ENCODE results near the gene HAAO. TPM values are rescaled to one million over a fixed set of nuclear protein-coding genes. Genes with fewer than 3 reads are reported as not detected.
A peak's percentile ranks its signal among the peaks of the same experiment; 100 is the strongest.

Gene HAAO
- total RNA-seq, 4 donors from 2014 or later: 6.0 to 19.1 (median 9.8) TPM

DNA sequence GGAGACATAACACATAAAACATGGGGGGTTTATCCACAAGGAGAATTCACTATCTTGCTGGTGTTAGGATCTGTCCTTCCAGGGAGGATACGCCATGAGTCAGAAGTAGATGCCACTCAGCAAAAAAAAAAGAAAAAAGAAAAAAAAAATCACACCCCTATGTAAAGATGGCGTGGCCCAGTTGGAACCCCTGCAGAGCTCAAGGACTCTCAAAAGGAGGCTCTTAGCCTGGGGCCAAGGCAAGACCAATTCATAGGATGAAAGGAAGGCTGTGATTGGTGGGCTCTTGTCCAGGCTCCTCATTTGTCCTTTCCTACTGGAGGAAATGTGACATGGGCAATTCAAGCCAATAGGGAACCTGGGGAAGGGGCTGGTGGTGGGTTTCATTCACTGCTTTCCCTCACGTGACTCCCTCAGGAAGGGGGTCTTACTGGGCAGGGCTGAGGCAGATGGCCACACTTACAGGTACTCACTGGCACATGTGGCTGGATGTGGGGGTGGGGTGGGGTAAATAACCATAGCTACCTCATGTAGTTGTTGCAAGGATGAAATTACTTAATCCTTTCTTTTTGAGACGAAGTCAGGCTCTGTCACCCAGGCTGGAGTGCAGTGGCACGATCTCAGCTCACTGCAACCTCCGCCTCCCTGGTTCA lies 38.7 kb upstream of the HAAO start:
- 71 to 96% methylated on average over 1 to 5 of the region's 6 CpGs for WGBS, 2 donors (ENCODE audit: low coverage in 1 of 2)
- H3K27me3 ChIP-seq: no peaks in the 10 kb centered on the region

DNA sequence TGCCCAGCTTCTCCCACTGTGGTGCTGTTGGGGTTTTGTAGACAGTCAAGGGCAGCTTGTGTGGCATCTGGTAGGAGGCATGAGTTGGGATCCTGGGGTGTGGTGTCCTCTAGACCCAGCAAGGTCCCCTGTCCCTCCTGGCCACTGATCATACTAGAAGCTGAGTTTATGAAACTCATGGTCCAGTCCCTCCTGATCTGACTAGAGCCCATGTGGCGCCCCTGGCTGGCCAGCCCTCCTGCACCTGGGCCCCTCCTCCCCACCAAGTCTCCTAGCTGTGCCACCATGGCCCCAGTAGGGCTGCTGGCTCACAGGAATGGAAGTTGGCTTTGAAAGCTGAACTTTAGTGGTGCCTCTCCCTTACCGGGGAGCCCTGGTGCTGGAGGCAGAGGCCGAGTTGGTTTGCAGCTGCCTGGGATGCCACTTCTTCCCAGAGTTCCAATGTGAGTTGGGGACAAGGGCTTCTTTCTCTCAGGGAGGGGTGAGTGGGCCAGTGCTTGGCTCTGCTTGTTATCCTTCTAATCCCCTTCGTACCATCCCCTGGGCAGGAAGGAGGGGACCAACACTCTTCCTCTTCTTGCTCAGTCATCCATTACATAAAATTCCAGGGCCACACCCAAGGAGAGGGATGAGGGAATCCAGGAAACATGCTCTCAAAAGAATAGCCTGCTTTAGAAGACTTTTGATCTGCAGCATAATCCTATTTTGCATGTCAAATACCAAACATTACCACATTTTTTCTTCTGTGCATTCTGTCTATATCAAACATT lies 37.5 kb upstream of the HAAO start:
- H3K9me3 ChIP-seq: no peaks in the 10 kb centered on the region
- ATAC-seq: no peak
- no peaks in the 10 kb centered on the region for H3K27me3 ChIP-seq
- TF ChIP-seq POLR2A (IDR thresholded peaks at IDR 0.05) (no peak), POLR2AphosphoS5 (IDR thresholded peaks at IDR 0.05) (no peak), EP300 (IDR thresholded peaks at IDR 0.05) (no peak)
- TF ChIP-seq, protein P1, sequence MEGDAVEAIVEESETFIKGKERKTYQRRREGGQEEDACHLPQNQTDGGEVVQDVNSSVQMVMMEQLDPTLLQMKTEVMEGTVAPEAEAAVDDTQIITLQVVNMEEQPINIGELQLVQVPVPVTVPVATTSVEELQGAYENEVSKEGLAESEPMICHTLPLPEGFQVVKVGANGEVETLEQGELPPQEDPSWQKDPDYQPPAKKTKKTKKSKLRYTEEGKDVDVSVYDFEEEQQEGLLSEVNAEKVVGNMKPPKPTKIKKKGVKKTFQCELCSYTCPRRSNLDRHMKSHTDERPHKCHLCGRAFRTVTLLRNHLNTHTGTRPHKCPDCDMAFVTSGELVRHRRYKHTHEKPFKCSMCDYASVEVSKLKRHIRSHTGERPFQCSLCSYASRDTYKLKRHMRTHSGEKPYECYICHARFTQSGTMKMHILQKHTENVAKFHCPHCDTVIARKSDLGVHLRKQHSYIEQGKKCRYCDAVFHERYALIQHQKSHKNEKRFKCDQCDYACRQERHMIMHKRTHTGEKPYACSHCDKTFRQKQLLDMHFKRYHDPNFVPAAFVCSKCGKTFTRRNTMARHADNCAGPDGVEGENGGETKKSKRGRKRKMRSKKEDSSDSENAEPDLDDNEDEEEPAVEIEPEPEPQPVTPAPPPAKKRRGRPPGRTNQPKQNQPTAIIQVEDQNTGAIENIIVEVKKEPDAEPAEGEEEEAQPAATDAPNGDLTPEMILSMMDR (IDR thresholded peaks at IDR 0.05): no peak
- H3K36me3 ChIP-seq: no peaks in the 10 kb centered on the region
- H3K27ac ChIP-seq: peak overlapping the region in 3 of 4 donors; percentile 48 to 61 (median 59)
- WGBS, 2 donors (ENCODE audit: low coverage in 1 of 2): 70% methylated on average over 2 of the region's 4 CpGs; no CpG with 5 or more reads in 1 of the 2 donors
- H3K4me3 ChIP-seq: no peak overlapping the region
- peaks cover 0 to 35% (median 15%) of the 10 kb centered on the region in 3 donors for H3K4me1 ChIP-seq

More for the DNA sequence above, 38.7 kb upstream of the HAAO start:
- H3K9me3 ChIP-seq: no peaks in the 10 kb centered on the region
- no peak overlapping the region for H3K4me3 ChIP-seq
- no peak overlapping the region for H3K27ac ChIP-seq
- ATAC-seq: no peak
- no peaks in the 10 kb centered on the region for H3K36me3 ChIP-seq
- peaks cover 0 to 35% (median 15%) of the 10 kb centered on the region in 3 donors for H3K4me1 ChIP-seq
- no peak for TF ChIP-seq POLR2AphosphoS5 (IDR thresholded peaks at IDR 0.05)
- no peak for TF ChIP-seq POLR2A (IDR thresholded peaks at IDR 0.05)
- TF ChIP-seq, protein P1 (IDR thresholded peaks at IDR 0.05): no peak
- no peak for TF ChIP-seq EP300 (IDR thresholded peaks at IDR 0.05)

DNA sequence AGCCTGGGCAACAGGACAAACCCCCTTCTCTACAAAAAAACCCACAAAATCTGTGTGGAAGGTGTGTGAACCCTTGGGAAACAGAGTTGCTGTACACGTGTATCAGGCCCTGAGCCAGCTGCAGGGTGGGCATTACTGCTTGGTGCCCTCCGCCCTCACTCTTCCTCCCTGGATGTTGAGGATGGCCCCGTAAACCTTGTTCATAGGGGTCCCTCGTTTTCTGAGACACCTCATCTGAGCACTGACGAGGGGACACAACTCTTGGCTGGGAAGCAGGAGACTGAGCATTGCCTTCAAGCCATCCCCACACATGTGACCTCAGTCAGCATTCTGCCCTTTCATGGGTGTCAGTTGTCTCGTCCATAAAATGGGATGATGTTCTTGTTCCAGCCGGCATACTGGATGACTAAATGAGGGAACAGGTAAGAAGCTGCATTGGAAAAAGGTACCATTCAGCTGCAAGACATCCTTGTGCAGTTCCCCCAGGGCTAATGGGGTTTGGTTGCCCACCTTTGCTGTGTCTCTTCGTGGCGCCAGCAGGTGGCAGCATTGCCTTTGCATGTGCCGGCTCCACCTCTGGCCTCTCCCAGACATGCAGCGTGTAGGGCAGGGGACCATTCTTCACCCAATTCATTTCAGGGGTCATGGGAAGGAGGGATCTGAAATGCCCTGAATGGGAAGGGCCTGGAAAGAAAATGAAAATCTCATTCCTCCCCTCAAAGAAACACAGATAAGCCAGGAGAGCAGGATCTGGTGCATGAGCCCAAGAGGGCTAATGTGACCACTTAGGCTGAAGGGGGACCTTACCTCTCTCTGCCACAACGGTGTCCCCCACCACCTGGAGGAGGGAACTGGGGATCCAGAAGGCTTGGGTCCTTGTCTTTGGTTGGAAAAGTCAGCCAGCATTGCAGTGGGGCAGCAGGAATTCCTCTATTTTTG lies 36.4 kb upstream of the HAAO start:
- H3K27me3 ChIP-seq: no peaks in the 10 kb centered on the region
- no peak overlapping the region for H3K4me3 ChIP-seq
- H3K9me3 ChIP-seq: no peaks in the 10 kb centered on the region
- peak overlapping the region in 3 of 4 donors; percentile 48 to 71 (median 59) for H3K27ac ChIP-seq
- 11 to 60% methylated on average over 2 to 3 of the region's 12 CpGs for WGBS, 2 donors (ENCODE audit: low coverage in 1 of 2)
- H3K4me1 ChIP-seq: peaks cover 0 to 43% (median 15%) of the 10 kb centered on the region in 3 donors
- no peak for TF ChIP-seq EP300 (IDR thresholded peaks at IDR 0.05)
- TF ChIP-seq, protein P1 (IDR thresholded peaks at IDR 0.05): peak; percentile 89 to 96 (median 96)
- no peak for TF ChIP-seq POLR2A (IDR thresholded peaks at IDR 0.05)
- TF ChIP-seq POLR2AphosphoS5 (IDR thresholded peaks at IDR 0.05): peak; percentile 33
- H3K36me3 ChIP-seq: no peaks in the 10 kb centered on the region
- ATAC-seq: peak; percentile 78

DNA sequence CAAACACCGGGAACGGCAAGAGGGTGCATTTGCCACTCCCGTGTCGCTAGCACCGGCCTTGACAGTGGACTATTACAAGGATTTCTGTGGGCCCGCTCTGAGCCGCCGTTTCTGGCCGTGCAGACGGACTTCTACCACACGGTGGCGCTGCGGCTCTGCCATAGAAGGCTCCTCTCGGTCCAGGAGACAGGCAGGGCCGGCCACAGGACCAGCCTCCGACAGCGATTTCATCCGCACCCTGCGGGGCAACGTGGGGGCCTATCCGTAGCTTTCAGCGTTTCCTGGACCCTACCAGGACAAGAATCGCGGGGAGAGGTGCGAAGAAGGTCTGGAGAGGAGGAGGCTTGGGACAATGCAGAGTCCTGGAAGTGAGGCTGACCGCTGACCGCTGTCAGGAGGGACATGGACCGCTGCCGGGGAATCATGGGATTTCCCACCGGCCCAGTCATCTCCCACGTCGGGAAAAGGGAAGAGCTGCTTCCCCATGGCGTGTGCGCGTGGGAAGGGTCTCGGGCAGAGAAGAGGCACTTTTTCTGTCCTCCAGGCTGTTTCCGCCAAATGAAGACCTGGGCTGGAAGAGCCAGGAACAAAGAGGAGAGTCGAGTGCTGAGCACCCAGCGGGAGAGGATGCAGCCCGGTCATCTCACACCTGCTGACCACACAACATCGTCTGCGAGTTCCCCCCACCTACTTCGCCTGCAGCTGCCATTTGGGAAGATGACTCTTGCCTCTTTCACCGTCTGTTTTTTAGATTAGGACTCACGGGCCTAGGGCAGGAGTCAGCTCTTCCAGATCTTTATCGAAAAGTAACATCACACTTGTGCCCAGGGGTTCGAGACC lies 35.5 kb upstream of the HAAO start:
- 51% methylated on average over 17 of the region's 47 CpGs; no CpG with 5 or more reads in 1 of the 2 donors for WGBS, 2 donors (ENCODE audit: low coverage in 1 of 2)
- Histone ChIP-seq H3K4me1 (peaks cover 0 to 46% (median 15%) of the 10 kb centered on the region in 3 donors), H3K4me3 (peak overlapping the region in 1 of 2 donors; percentile 38), H3K36me3 (no peaks in the 10 kb centered on the region), H3K9me3 (no peaks in the 10 kb centered on the region), H3K27me3 (no peaks in the 10 kb centered on the region), H3K27ac (peak overlapping the region in 3 of 4 donors; percentile 58 to 71 (median 61))
- ATAC-seq: peak; percentile 87
- no peak for TF ChIP-seq POLR2A (IDR thresholded peaks at IDR 0.05)
- peak; percentile 32 for TF ChIP-seq POLR2AphosphoS5 (IDR thresholded peaks at IDR 0.05)
- TF ChIP-seq EP300 (IDR thresholded peaks at IDR 0.05): no peak
- TF ChIP-seq, protein P1 (IDR thresholded peaks at IDR 0.05): peak; percentile 81 to 98 (median 95)
